Measurements from ENCODE around the gene SLC5A3.

The SLC5A3 gene

DNA sequence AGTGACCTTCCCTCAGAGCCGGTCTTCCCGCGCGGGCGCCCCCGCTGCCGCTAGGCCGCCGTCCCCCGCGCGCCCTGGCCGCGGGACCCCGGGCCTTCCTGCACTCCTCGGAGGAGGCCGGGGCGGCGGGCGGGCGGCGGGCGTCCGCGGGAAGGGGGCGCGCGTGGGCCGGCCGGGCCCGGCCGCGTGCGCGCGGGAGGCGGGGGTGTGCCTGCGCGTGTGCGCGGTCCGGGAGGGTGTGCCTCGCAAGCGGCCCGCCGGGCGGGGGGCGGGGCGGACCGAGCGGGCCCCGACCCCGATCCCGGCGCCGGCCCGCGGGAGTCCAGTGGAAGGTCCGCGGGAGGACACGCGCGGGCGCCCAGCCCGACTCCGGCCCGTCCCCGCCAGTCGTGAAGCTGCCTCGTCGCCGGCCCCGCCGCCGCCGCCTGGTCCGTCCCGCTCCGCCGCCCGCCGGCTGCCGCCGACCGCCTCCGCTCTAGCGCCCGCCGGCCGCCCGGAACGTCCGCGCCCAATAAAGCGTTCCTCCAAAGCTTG is 438 bp downstream of the SLC5A3 start:
- Histone ChIP-seq H3K9ac (ENCODE audit: low read length) (peak overlapping the region; percentile 80), H3K27me3 (ENCODE audit: control insufficient read depth, insufficient read depth, low read length) (peaks cover 12% of the 10 kb centered on the region), H3K27ac (ENCODE audit: low read length) (no peak overlapping the region), H3K9me3 (ENCODE audit: control insufficient read depth, low read depth, low read length) (no peaks in the 10 kb centered on the region), H3K36me3 (ENCODE audit: control insufficient read depth, low read depth, low read length) (peaks cover 7% of the 10 kb centered on the region), H3K4me1 (ENCODE audit: control insufficient read depth, low read depth, low read length) (peaks cover 24% of the 10 kb centered on the region), H3K4me3 (ENCODE audit: low read length) (peak overlapping the region; percentile 79)

DNA sequence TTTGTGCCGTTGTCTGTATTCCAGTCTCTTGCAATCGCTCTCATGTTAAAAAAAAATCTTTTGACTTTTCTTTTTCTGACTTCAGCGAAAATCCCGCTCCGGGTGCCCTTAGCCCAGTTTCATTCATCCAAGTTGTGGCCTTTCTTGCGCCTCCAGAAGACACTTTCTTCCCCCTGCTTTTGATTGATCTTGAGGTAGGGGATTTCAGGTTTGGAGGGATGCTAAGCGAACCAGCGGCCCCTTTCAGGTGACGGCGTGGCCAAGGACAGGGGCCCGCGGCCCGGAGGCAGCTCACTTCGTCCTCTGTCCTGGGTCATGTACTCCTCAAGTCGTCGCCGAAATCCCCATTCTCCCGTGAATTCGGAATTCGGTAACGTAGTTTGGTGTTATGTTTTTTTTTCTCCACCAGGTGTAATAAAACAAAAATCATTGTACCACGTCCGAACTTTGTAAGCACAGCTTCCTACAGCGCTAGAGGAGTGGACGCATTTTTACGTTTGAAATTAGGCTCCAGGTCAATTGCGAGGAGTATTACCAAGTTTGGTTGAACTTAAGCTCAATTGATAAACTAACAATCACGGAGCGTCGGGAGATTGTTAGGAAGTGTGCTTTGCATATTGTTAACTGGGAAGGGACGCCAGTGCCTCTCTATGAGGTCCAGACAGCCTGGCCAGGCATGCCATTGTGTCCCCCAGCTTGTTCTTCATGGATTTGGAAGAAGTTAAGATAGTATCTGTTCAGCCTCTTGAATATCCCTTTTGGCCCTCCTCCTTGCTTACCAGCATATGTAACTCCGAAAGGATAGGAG is 1.1 kb downstream of the SLC5A3 start:
- Histone ChIP-seq H3K9ac (ENCODE audit: low read length) (peak overlapping the region; percentile 80), H3K4me3 (ENCODE audit: low read length) (peak overlapping the region; percentile 79), H3K27me3 (ENCODE audit: control insufficient read depth, insufficient read depth, low read length) (peaks cover 12% of the 10 kb centered on the region), H3K9me3 (ENCODE audit: control insufficient read depth, low read depth, low read length) (no peaks in the 10 kb centered on the region), H3K27ac (ENCODE audit: low read length) (no peak overlapping the region), H3K36me3 (ENCODE audit: control insufficient read depth, low read depth, low read length) (peaks cover 8% of the 10 kb centered on the region), H3K4me1 (ENCODE audit: control insufficient read depth, low read depth, low read length) (peaks cover 24% of the 10 kb centered on the region)

DNA sequence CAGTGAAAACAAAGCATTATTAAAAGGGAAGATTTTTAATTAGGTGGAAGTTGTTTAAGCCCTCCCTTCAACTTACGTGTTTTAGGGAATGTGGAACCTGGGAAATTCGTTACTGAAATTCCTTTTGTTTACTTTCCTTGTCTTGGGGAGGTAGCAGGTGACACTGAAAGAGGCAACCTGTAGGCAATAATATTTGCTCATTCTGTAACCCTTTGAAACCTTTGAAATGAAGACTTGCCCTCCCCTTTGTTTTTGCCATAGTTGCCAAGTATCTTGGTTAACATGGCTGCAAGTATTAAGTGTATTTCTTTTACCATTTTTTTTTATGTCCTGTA is 1.7 kb downstream of the SLC5A3 start:
- peaks cover 24% of the 10 kb centered on the region for H3K4me1 ChIP-seq (ENCODE audit: control insufficient read depth, low read depth, low read length)
- no peak overlapping the region for H3K27ac ChIP-seq (ENCODE audit: low read length)
- peak overlapping the region; percentile 79 for H3K4me3 ChIP-seq (ENCODE audit: low read length)
- H3K9ac ChIP-seq (ENCODE audit: low read length), result no peak overlapping the region
- H3K36me3 ChIP-seq (ENCODE audit: control insufficient read depth, low read depth, low read length), result peaks cover 8% of the 10 kb centered on the region
- H3K27me3 ChIP-seq (ENCODE audit: control insufficient read depth, insufficient read depth, low read length), result peaks cover 12% of the 10 kb centered on the region
- no peaks in the 10 kb centered on the region for H3K9me3 ChIP-seq (ENCODE audit: control insufficient read depth, low read depth, low read length)

DNA sequence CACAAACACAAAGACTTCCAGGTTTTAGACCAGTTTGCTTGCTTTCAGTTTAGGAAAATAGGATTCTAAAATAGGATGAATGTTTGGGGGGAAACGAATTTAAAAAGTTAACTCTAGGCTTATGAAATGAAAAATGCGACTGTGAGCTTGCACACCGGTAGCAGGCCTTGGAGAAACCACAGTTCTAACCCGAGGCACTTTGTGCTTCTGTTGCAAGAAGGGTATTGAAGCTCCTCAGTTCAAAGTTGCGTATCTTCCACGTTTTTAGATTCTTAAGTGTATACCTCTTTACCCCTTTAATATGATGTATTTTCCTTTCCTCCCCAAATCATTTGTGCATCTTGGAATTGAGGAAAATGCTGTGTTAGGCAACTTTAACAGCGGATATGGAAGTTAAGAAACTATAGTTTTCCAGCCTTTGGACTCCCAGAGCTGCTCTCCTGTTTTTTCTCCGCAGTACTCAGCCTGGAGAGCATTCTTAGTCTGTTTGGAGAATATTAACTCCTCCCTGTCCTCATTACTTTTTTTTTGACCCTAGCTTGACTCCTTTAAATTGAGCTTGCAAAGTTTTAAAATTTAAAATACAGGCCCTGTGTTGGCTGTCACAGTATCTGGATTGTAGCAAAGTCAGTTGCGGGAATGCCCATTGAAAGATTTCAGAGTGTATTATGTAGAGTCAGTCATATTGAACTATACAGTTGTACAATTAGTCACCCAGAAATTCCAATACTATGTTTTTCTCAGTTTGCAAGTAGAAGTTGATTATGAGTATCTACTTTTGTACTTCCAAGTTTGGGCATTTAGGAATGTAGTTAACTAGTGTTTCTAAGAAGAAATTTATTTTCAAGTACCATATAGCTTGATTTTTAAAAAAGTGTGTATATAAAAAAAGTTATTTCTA is 2.6 kb downstream of the SLC5A3 start:
- Histone ChIP-seq H3K9me3 (ENCODE audit: control insufficient read depth, low read depth, low read length) (no peaks in the 10 kb centered on the region), H3K36me3 (ENCODE audit: control insufficient read depth, low read depth, low read length) (peaks cover 8% of the 10 kb centered on the region), H3K4me3 (ENCODE audit: low read length) (peak overlapping the region; percentile 79), H3K27me3 (ENCODE audit: control insufficient read depth, insufficient read depth, low read length) (peaks cover 12% of the 10 kb centered on the region), H3K27ac (ENCODE audit: low read length) (no peak overlapping the region), H3K9ac (ENCODE audit: low read length) (no peak overlapping the region), H3K4me1 (ENCODE audit: control insufficient read depth, low read depth, low read length) (peaks cover 24% of the 10 kb centered on the region)

DNA sequence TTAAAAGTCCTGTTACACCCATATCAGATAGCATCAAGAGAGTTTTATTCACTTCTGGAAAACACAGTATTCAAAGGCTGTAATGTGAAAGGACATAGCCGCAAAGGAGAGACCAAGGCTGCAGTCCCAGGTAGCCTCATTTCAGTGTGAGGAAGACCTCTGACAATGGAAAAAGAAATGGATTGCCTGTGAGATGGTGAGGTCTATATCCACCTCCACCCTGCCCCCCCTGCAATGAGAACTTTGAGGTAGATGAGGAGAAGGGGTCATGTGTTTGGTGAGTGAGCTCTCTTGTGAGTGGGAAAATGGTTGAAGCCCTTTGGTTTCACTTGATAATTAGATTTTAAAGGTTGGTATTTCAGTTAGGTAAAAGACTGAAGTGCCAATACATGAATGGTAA is 3.5 kb downstream of the SLC5A3 start:
- H3K36me3 ChIP-seq (ENCODE audit: control insufficient read depth, low read depth, low read length), result peaks cover 8% of the 10 kb centered on the region
- peaks cover 24% of the 10 kb centered on the region for H3K4me1 ChIP-seq (ENCODE audit: control insufficient read depth, low read depth, low read length)
- H3K4me3 ChIP-seq (ENCODE audit: low read length), result no peak overlapping the region
- no peaks in the 10 kb centered on the region for H3K9me3 ChIP-seq (ENCODE audit: control insufficient read depth, low read depth, low read length)
- no peak overlapping the region for H3K9ac ChIP-seq (ENCODE audit: low read length)
- peaks cover 7% of the 10 kb centered on the region for H3K27me3 ChIP-seq (ENCODE audit: control insufficient read depth, insufficient read depth, low read length)
- H3K27ac ChIP-seq (ENCODE audit: low read length), result no peak overlapping the region

DNA sequence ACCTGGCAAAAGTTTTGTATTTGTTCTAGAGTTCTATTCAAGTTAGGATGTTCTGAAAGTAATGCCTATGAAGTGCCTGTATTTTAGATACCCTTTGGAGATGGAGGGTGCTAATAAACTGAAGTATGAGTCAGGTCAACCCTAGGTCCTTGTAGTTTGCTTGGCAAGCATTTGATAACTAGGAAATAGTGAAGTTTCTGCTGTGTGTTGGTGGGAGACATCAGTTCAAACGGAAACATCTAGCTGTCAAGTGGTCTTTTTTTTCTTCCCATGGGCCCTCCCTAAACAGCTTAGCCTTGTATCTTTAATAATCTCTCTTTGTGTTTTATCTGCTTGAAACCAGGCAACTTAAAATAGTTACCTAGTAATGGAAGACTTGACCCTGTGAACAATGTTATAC is 4.5 kb downstream of the SLC5A3 start:
- H3K4me3 ChIP-seq (ENCODE audit: low read length), result no peak overlapping the region
- no peaks in the 10 kb centered on the region for H3K27me3 ChIP-seq (ENCODE audit: control insufficient read depth, insufficient read depth, low read length)
- H3K4me1 ChIP-seq (ENCODE audit: control insufficient read depth, low read depth, low read length), result peaks cover 24% of the 10 kb centered on the region
- H3K9me3 ChIP-seq (ENCODE audit: control insufficient read depth, low read depth, low read length), result no peaks in the 10 kb centered on the region
- no peak overlapping the region for H3K9ac ChIP-seq (ENCODE audit: low read length)
- H3K27ac ChIP-seq (ENCODE audit: low read length), result no peak overlapping the region
- H3K36me3 ChIP-seq (ENCODE audit: control insufficient read depth, low read depth, low read length), result peaks cover 8% of the 10 kb centered on the region

DNA sequence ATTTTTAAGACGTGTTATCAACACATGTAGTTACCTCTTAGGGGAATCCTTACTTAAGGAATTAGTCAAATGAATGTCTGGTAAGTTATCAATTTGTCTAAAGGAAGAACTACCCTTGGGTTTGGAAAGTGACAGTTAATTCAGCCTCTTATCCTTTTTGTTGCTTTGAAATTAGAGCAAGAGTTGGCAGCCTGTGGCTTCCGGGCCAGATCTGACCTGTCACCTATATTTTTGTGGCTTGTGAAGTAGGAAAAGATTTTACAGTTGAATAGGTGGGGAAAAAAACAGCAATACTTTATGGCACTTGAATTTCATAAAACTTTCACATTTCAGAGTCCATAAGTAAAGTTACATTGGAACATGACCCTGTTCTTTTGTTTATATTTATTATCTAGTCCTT is 5.5 kb downstream of the SLC5A3 start:
- Histone ChIP-seq H3K36me3 (ENCODE audit: control insufficient read depth, low read depth, low read length) (peaks cover 8% of the 10 kb centered on the region), H3K9me3 (ENCODE audit: control insufficient read depth, low read depth, low read length) (no peaks in the 10 kb centered on the region), H3K9ac (ENCODE audit: low read length) (no peak overlapping the region), H3K27ac (ENCODE audit: low read length) (no peak overlapping the region), H3K4me1 (ENCODE audit: control insufficient read depth, low read depth, low read length) (peaks cover 27% of the 10 kb centered on the region), H3K4me3 (ENCODE audit: low read length) (no peak overlapping the region), H3K27me3 (ENCODE audit: control insufficient read depth, insufficient read depth, low read length) (no peaks in the 10 kb centered on the region)

DNA sequence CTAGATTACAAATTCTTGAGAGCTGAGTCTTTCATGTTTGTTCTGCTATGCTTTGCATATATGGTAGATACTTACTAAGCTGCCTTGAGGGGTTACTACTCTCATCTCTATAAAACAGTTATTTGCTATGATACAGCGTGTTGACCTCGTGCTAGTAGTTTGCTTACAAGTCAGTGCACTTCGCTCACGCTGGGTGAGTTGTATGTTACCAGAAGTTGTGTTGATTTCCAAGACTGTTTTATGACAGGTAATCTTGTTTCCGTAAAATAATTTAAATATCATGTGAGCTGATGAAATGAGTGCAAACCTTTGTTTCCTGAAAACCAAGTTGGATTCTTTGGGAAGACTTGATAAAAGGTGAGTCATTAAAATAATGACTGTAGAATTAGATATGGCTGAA is 7.3 kb downstream of the SLC5A3 start:
- peaks cover 8% of the 10 kb centered on the region for H3K36me3 ChIP-seq (ENCODE audit: control insufficient read depth, low read depth, low read length)
- no peak overlapping the region for H3K9ac ChIP-seq (ENCODE audit: low read length)

DNA sequence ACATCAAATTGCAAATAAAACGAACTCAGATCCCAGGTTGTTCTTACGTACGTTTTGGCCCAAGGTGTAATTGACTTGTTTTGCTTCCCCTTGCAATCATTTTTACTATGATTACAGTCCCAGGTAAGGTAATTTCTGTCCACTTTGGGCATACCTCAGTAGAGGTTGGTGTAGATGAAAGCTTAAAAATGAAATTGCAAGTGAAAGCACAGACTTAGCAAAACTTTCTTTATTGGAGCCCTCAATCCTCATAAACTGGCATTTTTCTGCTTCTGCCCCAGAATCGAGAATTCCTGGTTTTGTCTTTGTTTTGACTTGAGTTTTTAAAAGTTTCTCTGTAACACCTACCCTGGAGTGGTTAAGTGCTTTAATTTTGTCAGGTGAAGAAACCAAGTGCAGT is 9.4 kb downstream of the SLC5A3 start:
- peaks cover 8% of the 10 kb centered on the region for H3K36me3 ChIP-seq (ENCODE audit: control insufficient read depth, low read depth, low read length)

More for the DNA sequence above, 7.3 kb downstream of the SLC5A3 start:
- Histone ChIP-seq H3K27ac (ENCODE audit: low read length) (no peak overlapping the region), H3K4me3 (ENCODE audit: low read length) (no peak overlapping the region), H3K27me3 (ENCODE audit: control insufficient read depth, insufficient read depth, low read length) (no peaks in the 10 kb centered on the region), H3K9me3 (ENCODE audit: control insufficient read depth, low read depth, low read length) (no peaks in the 10 kb centered on the region), H3K4me1 (ENCODE audit: control insufficient read depth, low read depth, low read length) (peaks cover 30% of the 10 kb centered on the region)

DNA sequence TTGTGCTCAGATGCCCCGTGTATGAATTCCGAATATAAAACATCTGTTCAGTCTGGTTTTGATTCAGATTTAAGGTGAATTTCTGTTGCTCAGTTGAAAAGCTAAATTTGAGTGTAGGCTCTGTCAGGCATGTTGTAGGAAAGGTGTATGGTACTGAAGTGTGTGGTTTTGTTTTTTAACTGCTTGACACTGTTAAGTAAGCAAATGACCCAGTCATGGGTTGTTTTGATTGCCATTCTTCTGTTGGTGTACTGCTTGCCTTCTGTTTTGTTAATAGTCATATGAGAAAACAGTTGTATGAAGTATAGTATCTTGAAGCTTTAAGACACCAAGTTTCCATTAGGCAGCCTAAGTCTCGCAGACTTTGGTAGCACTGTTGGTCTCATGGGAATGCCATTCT is 10.0 kb downstream of the SLC5A3 start:
- Histone ChIP-seq H3K4me3 (ENCODE audit: low read length) (no peak overlapping the region), H3K36me3 (ENCODE audit: control insufficient read depth, low read depth, low read length) (peaks cover 6% of the 10 kb centered on the region), H3K27ac (ENCODE audit: low read length) (no peak overlapping the region), H3K9ac (ENCODE audit: low read length) (no peak overlapping the region), H3K27me3 (ENCODE audit: control insufficient read depth, insufficient read depth, low read length) (no peaks in the 10 kb centered on the region), H3K4me1 (ENCODE audit: control insufficient read depth, low read depth, low read length) (peaks cover 32% of the 10 kb centered on the region), H3K9me3 (ENCODE audit: control insufficient read depth, low read depth, low read length) (no peaks in the 10 kb centered on the region)

More for the DNA sequence above, 9.4 kb downstream of the SLC5A3 start:
- Histone ChIP-seq H3K9me3 (ENCODE audit: control insufficient read depth, low read depth, low read length) (no peaks in the 10 kb centered on the region), H3K4me1 (ENCODE audit: control insufficient read depth, low read depth, low read length) (peaks cover 30% of the 10 kb centered on the region), H3K9ac (ENCODE audit: low read length) (no peak overlapping the region), H3K27ac (ENCODE audit: low read length) (no peak overlapping the region), H3K4me3 (ENCODE audit: low read length) (no peak overlapping the region), H3K27me3 (ENCODE audit: control insufficient read depth, insufficient read depth, low read length) (no peaks in the 10 kb centered on the region)

DNA sequence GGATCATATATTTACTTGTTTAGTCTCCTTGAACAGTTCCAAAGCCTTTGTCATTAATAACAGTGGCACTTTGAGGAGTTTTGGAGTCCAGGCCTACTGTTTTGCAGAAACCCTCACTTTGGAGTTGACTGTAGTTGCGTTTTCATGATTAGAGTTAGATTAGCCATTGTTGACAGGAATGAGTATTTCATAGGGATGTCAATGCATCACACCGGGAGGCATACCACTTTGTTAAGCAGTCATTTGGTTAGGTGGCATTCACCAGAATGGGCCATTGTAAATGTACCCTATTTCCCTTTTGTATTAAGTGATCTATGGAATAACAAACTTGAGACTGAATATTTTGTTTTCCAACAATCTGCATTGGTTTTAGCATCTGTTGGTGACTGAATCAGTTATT is 11.8 kb downstream of the SLC5A3 start:
- Histone ChIP-seq H3K9me3 (ENCODE audit: control insufficient read depth, low read depth, low read length) (no peaks in the 10 kb centered on the region), H3K9ac (ENCODE audit: low read length) (no peak overlapping the region), H3K27me3 (ENCODE audit: control insufficient read depth, insufficient read depth, low read length) (no peaks in the 10 kb centered on the region), H3K4me1 (ENCODE audit: control insufficient read depth, low read depth, low read length) (peaks cover 32% of the 10 kb centered on the region), H3K36me3 (ENCODE audit: control insufficient read depth, low read depth, low read length) (no peaks in the 10 kb centered on the region), H3K27ac (ENCODE audit: low read length) (no peak overlapping the region), H3K4me3 (ENCODE audit: low read length) (peak overlapping the region; percentile 8)

Data from iPS-18a (cell line).